GM06990 (cell line): Measurements from ENCODE around the gene COL23A1.

Source experiments
- DNase-seq: peaks from one replicate; pipeline ENCODE4 v3.0.0-alpha.2; 2011; ENCODE audit not compliant: insufficient read length; ENCODE audit errors: extremely low read depth
- H3K27me3 ChIP-seq: replicated peaks from 2 replicates; pipeline ENCODE4 v1.6.0; 2011; ENCODE audit warnings: low read length; ENCODE audit not compliant: control insufficient read depth, insufficient read depth
- H3K36me3 ChIP-seq: 2 replicates; pipeline ENCODE4 v1.5.1; 2011; ENCODE audit warnings: low read length; ENCODE audit not compliant: control insufficient read depth, insufficient read depth
- H3K4me3 ChIP-seq: replicated peaks from 2 replicates; pipeline ENCODE4 v1.5.1; 2011; ENCODE audit warnings: low read depth, mild to moderate bottlenecking, control low read depth, low read length
- TF ChIP-seq, protein P1 (sequence below): IDR thresholded peaks from 2 replicates; pipeline ENCODE4 v1.5.1; 2011; ENCODE audit warnings: low read length, control low read depth, mild to moderate bottlenecking, inconsistent platforms; ENCODE audit not compliant: insufficient read depth, poor library complexity, severe bottlenecking

COL23A1 gene

DNA sequence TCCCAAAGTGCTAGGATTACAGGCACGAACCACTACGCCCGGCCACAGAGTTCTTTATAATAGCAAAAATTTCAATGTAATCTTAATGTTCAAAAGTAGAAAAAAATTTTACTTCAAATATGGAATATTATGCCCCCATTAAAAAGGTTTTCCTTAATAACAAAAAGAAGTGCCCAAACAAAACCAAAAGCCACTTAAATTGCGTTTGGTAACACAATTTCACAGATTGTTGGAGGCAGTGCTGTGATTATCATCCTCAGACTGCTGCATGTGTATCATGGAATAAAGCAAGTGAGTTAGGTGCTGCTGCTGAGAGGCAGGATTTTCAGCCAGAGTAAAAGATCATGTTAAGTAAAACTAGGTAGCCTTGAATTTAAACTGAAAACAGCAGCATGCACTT is 132.7 kb downstream of the COL23A1 start:
- Histone ChIP-seq H3K36me3 (no peaks in the 10 kb centered on the region), H3K4me3 (no peak overlapping the region), H3K27me3 (no peaks in the 10 kb centered on the region; the same call in 1 of the 2 replicates)
- DNase-seq: no peak
- TF ChIP-seq, protein P1, sequence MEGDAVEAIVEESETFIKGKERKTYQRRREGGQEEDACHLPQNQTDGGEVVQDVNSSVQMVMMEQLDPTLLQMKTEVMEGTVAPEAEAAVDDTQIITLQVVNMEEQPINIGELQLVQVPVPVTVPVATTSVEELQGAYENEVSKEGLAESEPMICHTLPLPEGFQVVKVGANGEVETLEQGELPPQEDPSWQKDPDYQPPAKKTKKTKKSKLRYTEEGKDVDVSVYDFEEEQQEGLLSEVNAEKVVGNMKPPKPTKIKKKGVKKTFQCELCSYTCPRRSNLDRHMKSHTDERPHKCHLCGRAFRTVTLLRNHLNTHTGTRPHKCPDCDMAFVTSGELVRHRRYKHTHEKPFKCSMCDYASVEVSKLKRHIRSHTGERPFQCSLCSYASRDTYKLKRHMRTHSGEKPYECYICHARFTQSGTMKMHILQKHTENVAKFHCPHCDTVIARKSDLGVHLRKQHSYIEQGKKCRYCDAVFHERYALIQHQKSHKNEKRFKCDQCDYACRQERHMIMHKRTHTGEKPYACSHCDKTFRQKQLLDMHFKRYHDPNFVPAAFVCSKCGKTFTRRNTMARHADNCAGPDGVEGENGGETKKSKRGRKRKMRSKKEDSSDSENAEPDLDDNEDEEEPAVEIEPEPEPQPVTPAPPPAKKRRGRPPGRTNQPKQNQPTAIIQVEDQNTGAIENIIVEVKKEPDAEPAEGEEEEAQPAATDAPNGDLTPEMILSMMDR: no peak

DNA sequence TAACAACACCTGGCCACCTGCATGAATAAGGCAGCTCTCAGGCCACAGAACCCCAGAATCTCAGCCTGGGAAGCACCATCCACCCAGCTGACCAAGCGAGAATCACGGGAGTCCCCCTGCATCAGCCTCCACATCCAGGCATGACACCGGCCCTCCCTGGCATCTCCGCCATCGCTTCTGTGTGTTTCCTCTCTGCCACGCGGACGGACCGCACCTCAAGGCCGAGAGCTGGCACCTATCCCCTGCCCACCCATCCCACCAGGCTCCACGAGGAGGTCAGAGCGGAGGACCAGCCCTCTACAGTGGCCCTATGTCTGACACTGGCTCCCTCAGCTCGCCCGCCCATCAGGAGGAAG is 134.7 kb downstream of the COL23A1 start:
- Histone ChIP-seq H3K36me3 (no peaks in the 10 kb centered on the region), H3K4me3 (no peak overlapping the region), H3K27me3 (no peaks in the 10 kb centered on the region; the same call in 1 of the 2 replicates)
- no peak for DNase-seq
- TF ChIP-seq, protein P1: no peak

GRCh38 chr5:178454821-178455479 is 135.2 kb downstream of the COL23A1 start:
- H3K27me3 ChIP-seq: no peaks in the 10 kb centered on the region; the same call in none of the 2 replicates
- TF ChIP-seq, protein P1: no peak
- no peak overlapping the region for H3K4me3 ChIP-seq
- DNase-seq: no peak
- H3K36me3 ChIP-seq: no peaks in the 10 kb centered on the region

DNA sequence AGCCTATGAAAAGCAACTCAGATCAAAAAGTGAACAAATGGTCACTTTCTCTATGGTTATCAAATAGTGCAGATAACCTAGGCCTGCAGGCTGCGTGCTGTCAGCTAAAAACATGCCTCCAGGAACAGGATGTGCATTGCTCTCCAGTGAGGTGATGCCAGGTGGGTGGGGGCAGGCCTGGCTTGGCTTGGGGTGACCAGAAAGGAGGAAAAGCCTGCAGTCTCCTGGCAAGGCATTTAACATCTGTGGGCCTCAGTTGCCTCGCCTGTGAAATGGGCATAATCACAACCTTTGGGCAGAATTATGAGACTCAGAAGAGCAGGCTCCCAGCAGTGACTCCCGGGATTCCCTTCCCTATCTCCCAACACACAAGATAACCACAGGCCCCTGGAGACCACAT is 135.9 kb downstream of the COL23A1 start:
- TF ChIP-seq, protein P1: no peak
- Histone ChIP-seq H3K27me3 (no peaks in the 10 kb centered on the region; the same call in none of the 2 replicates), H3K4me3 (no peak overlapping the region), H3K36me3 (no peaks in the 10 kb centered on the region)
- no peak for DNase-seq

- TF ChIP-seq, protein P1: no peak
- no peak overlapping the region for H3K4me3 ChIP-seq
- no peak for DNase-seq
- H3K27me3 ChIP-seq: no peaks in the 10 kb centered on the region; the same call in none of the 2 replicates
- H3K36me3 ChIP-seq: no peaks in the 10 kb centered on the region
Observed at GRCh38 chr5:178453224-178453623, 137.0 kb downstream of the COL23A1 start.
